ENCODE results near the gene SSR2.
A peak's percentile ranks its signal among the peaks of the same experiment; 100 is the strongest.

DNA sequence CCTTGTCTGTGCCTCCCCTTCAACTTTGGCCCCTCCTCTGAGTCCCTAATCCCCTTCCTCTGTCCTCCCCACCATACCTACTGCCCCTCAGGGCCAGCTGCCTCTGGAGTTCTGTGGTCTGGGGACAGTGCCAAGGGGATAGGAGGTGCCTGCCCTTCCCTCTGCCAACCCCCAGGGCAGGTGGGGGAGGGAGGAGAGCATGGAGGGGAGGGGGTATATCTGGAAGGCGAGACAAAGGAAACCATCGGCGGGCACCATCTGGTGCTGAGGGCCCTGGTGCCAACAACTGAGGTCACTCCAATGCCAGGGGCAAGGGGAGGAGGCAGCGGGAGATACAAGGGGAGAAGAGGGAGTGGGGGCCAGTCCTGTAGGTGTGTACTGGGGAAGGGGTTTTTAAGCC is 49.8 kb upstream of the SSR2 start:
- TF ChIP-seq, protein P1, sequence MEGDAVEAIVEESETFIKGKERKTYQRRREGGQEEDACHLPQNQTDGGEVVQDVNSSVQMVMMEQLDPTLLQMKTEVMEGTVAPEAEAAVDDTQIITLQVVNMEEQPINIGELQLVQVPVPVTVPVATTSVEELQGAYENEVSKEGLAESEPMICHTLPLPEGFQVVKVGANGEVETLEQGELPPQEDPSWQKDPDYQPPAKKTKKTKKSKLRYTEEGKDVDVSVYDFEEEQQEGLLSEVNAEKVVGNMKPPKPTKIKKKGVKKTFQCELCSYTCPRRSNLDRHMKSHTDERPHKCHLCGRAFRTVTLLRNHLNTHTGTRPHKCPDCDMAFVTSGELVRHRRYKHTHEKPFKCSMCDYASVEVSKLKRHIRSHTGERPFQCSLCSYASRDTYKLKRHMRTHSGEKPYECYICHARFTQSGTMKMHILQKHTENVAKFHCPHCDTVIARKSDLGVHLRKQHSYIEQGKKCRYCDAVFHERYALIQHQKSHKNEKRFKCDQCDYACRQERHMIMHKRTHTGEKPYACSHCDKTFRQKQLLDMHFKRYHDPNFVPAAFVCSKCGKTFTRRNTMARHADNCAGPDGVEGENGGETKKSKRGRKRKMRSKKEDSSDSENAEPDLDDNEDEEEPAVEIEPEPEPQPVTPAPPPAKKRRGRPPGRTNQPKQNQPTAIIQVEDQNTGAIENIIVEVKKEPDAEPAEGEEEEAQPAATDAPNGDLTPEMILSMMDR (IDR thresholded peaks at IDR 0.05) = no peak
- TF ChIP-seq FOXJ3 (CRISPR knock-in tag; IDR thresholded peaks at IDR 0.05) (peak; percentile 47; the same call in 1 of the 2 replicates), EP300 (IDR thresholded peaks at IDR 0.05; ENCODE audit: borderline replicate concordance in 1 of 2, low read depth in 1 of 2, low read length in 1 of 2) (no peak), GABPA (IDR thresholded peaks at IDR 0.05; ENCODE audit: low read depth) (no peak), NFIC (IDR thresholded peaks at IDR 0.05; ENCODE audit: borderline replicate concordance) (no peak), RAD21 (IDR thresholded peaks at IDR 0.05; ENCODE audit: low read length) (no peak), RCOR1 (IDR thresholded peaks at IDR 0.05; ENCODE audit: low read length) (no peak), RXRA (IDR thresholded peaks at IDR 0.05; ENCODE audit: borderline replicate concordance, low read depth) (no peak)
- TF ChIP-seq, protein P2, sequence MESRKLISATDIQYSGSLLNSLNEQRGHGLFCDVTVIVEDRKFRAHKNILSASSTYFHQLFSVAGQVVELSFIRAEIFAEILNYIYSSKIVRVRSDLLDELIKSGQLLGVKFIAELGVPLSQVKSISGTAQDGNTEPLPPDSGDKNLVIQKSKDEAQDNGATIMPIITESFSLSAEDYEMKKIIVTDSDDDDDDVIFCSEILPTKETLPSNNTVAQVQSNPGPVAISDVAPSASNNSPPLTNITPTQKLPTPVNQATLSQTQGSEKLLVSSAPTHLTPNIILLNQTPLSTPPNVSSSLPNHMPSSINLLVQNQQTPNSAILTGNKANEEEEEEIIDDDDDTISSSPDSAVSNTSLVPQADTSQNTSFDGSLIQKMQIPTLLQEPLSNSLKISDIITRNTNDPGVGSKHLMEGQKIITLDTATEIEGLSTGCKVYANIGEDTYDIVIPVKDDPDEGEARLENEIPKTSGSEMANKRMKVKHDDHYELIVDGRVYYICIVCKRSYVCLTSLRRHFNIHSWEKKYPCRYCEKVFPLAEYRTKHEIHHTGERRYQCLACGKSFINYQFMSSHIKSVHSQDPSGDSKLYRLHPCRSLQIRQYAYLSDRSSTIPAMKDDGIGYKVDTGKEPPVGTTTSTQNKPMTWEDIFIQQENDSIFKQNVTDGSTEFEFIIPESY (IDR thresholded peaks at IDR 0.05; ENCODE audit: borderline replicate concordance, low read depth) = no peak
- TF ChIP-seq, protein P3, sequence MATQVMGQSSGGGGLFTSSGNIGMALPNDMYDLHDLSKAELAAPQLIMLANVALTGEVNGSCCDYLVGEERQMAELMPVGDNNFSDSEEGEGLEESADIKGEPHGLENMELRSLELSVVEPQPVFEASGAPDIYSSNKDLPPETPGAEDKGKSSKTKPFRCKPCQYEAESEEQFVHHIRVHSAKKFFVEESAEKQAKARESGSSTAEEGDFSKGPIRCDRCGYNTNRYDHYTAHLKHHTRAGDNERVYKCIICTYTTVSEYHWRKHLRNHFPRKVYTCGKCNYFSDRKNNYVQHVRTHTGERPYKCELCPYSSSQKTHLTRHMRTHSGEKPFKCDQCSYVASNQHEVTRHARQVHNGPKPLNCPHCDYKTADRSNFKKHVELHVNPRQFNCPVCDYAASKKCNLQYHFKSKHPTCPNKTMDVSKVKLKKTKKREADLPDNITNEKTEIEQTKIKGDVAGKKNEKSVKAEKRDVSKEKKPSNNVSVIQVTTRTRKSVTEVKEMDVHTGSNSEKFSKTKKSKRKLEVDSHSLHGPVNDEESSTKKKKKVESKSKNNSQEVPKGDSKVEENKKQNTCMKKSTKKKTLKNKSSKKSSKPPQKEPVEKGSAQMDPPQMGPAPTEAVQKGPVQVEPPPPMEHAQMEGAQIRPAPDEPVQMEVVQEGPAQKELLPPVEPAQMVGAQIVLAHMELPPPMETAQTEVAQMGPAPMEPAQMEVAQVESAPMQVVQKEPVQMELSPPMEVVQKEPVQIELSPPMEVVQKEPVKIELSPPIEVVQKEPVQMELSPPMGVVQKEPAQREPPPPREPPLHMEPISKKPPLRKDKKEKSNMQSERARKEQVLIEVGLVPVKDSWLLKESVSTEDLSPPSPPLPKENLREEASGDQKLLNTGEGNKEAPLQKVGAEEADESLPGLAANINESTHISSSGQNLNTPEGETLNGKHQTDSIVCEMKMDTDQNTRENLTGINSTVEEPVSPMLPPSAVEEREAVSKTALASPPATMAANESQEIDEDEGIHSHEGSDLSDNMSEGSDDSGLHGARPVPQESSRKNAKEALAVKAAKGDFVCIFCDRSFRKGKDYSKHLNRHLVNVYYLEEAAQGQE (IDR thresholded peaks at IDR 0.05; ENCODE audit: low read depth, low read length) = no peak
- TF ChIP-seq, protein P4, sequence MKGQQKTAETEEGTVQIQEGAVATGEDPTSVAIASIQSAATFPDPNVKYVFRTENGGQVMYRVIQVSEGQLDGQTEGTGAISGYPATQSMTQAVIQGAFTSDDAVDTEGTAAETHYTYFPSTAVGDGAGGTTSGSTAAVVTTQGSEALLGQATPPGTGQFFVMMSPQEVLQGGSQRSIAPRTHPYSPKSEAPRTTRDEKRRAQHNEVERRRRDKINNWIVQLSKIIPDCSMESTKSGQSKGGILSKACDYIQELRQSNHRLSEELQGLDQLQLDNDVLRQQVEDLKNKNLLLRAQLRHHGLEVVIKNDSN (IDR thresholded peaks at IDR 0.05; ENCODE audit: borderline replicate concordance, low read depth) = no peak
- TF ChIP-seq, protein P5, sequence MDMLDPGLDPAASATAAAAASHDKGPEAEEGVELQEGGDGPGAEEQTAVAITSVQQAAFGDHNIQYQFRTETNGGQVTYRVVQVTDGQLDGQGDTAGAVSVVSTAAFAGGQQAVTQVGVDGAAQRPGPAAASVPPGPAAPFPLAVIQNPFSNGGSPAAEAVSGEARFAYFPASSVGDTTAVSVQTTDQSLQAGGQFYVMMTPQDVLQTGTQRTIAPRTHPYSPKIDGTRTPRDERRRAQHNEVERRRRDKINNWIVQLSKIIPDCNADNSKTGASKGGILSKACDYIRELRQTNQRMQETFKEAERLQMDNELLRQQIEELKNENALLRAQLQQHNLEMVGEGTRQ (IDR thresholded peaks at IDR 0.05; ENCODE audit: borderline replicate concordance, low read depth, low read length) = no peak
- TF ChIP-seq, protein P6, sequence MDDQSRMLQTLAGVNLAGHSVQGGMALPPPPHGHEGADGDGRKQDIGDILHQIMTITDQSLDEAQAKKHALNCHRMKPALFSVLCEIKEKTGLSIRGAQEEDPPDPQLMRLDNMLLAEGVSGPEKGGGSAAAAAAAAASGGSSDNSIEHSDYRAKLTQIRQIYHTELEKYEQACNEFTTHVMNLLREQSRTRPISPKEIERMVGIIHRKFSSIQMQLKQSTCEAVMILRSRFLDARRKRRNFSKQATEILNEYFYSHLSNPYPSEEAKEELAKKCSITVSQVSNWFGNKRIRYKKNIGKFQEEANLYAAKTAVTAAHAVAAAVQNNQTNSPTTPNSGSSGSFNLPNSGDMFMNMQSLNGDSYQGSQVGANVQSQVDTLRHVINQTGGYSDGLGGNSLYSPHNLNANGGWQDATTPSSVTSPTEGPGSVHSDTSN (IDR thresholded peaks at IDR 0.05) = no peak
